Activated T-cell treated with anti-CD3 and anti-CD28 coated beads for 1 hour (primary cell): ENCODE results near the gene ZDHHC9.

Experiments used
- DNase-seq: peaks from one replicate; pipeline ENCODE4 v3.0.0-alpha.2; 2020; ENCODE audit warnings: low read depth

The ZDHHC9 gene

DNA sequence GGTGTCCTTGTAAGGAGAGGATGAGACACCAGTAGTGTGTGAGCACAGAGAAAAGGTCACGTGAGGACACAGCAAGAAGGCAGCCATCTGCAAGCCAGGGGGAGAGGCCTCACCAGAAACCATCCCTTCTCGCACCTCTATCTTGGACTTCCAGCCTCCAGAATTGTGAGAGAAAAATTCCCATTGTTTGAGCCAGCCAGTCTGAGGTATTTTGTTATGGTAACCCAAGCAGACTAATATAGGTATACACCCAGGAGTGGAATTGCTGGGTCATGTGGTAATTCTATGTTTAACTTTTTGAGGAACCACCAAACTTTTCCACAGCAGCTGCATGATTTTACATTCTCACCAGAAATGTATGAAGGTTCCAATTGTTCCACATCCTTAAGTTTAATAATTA is 25.6 kb downstream of the ZDHHC9 start:
- DNase-seq, result no peak

DNA sequence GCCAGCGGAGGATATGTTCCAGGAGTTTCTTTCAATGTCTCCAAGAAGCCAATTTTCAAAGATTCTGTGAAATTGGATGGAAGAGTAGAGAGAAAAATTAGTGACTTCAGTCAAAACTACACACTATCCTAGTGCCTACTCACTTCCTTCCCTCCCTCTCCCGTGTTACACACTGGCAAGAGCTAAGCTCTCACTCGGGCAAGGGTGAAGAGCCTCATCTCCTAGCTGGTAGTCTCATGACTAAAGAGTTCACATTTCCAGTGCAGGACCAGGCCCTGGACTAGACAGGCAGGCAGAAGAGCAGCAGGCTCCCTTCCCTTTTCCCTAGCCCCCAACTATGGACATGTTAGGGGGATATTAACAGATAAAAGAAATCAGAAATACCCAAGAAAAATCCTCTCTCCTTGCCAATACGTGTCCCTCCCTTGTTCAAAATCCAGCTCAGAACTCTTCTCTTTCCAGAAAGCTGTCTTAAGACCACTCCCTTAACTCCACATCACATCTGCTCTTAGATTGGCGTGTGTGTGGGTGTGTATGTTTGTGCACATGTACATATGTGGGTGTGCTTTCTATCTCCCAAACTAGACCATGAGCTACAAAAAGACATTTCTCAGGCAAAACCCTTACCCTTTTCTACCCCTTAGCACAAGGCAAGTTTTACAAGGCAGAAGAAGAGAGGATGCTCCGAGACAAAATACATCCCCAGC is 29.9 kb downstream of the ZDHHC9 start:
- DNase-seq, result no peak

DNA sequence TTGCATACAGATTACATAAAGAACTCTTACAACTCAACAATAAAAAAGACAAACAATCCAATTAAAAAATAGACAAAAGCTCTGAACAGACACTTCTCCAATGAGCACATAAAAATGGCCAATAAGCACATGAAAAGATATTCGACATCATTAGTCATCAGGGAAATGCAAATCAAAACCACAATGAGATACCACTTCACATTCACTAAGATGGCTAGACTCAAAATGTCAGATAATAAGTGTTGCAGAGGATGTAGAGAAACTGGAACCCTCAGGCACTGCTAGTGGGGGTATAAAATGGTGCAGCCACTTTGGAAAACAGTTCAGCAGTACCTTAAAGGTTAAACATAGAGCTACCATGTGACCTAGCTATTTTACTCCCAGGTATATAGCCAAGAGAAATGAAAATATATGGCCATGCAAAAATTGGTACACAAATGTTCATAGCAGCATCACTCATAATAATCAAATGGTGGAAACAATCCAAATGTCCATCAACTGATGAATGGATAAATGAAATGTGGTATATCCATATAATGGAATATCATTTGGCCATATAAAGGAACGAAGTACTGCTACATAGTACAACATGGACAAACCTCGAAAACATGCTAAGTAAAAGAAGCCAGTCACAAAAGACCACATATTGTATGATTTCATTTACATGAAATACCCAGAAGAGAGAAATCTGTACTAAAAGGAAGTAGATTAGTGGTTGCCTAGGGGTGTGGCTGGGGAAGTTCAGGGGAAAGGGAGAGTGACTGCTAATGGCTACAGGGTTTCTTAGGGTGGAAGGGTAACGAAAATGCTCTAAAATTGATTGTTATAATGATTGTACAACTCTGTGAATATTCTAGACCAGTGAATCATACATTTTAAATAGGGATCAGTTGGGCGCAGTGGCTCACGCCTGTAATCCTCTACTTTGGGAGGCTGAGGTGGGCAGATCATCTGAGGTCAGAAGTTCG is 34.6 kb downstream of the ZDHHC9 start:
- no peak for DNase-seq

DNA sequence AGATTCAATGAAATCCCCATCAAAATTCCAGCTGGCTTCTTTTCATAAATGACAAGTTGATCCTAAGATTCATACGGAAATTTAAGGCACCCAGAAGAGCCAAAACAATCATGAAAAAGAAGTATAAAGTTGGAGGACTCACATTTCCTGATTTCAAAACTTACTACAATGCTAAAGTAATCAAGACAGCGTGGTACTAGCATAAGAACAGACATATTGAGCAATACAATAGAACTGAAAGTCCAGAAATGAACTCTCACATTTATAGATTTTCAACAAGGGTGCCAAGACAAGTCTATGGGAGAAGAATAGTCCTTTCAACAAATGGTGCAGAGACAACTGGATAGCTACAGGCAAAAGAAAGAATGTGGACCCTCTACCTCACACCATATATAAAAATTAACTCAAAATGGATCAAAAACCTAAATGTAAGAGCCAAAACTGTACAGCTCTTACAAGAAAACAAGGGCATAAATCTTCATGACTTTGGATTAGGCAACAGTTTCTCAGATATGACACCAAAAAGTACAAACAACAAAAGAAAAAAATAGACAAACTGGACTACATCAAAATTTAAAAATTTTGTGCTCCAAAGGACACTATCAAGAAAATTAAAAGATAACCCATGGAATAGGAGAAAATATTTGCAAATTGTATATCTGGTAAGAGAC is 35.4 kb downstream of the ZDHHC9 start:
- no peak for DNase-seq

DNA sequence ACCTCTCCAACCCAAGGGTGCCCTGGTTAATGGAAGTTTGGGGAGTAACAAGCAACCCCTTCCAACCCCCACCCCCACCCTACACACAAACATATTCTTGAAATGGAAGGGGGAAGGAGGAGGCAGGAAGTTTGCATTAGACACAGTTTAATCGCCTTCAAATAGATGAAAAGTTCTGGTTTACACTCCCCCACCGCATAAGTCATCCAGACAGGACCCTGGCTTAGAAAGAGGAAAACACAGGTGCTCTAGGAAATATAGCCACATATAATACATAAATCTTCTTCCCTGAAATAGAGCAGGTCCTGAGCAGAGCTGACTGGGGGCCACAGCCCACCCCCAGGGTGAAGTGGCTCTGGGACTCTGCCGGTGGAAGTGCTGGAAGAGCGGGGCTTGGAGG is 38.9 kb downstream of the ZDHHC9 start:
- DNase-seq, result no peak

DNA sequence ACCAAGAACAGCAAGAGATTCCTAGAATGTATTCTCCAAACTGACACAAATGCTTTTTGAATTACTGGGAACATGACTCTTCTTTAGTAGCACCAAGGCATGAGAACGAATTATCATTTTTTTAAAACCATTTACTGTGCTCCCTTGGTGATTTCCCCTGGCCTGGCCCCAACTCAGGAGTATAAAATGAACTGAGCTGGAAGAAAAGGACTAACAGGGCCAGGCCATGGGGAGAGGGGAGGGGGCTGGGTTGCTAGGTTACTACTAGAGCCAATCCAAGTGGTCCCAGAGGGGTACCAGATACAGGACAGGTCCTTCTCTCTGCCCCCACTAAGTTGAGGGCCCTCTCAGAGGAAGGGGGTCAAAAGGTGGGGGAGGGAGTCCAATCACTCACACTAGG is 40.8 kb downstream of the ZDHHC9 start:
- DNase-seq, result no peak

DNA sequence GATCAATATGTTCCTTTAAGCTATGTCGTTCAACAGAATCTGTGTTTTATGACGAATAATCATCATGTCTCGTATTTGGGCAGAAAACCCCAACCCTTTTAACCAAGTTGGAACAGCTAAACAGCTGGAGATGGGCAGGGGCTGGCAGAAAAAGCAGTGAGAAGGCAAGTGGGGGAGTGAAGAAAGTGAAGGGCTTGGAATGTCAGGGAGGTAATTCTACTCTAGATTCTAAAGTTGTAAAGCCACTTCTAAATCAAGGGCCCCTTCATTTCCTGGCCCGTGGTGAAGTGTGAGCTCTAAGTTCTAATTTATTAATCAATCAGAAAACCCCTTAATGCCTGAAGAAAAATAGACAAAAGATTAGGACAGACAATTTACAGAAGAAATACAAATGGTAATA is 43.5 kb downstream of the ZDHHC9 start:
- DNase-seq, result no peak

DNA sequence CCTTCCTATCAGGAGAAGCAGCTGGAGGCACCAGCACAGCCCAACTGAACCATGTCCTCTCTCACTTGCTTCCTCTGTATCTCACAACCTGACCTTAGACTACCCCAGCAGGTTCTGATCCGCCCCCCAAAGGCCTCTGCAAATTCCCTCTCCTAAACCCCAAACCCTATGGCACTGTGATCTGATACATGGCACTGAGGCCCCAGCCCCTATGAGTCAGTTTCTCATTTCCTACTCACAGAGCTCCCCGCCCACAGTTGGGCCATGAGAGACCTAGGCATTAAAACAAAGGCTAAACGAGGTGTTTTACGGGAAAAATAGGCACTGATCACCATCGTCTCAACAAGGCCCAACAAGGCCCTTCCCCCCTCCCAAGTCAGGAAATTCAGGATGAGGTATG is 44.8 kb downstream of the ZDHHC9 start:
- no peak for DNase-seq

DNA sequence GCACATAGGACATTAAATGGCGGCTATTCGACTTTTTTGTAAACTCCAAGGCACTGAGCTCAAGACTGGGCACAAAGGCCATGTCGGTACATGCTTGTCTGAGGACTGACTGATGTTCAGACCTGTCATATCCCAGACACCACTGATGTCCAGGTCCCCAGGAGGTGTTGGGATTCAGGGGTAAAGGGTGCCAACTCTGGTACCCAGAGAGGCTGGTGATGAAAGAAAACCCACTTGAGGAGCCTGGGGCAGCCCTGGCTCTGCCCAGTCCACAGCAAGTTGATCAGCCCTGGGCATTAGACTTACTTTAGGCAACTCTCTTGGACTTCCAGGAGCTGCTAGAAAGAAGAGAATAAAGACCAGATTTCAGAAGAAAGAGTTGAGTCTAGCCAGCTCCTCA is 45.2 kb downstream of the ZDHHC9 start:
- DNase-seq, result no peak

DNA sequence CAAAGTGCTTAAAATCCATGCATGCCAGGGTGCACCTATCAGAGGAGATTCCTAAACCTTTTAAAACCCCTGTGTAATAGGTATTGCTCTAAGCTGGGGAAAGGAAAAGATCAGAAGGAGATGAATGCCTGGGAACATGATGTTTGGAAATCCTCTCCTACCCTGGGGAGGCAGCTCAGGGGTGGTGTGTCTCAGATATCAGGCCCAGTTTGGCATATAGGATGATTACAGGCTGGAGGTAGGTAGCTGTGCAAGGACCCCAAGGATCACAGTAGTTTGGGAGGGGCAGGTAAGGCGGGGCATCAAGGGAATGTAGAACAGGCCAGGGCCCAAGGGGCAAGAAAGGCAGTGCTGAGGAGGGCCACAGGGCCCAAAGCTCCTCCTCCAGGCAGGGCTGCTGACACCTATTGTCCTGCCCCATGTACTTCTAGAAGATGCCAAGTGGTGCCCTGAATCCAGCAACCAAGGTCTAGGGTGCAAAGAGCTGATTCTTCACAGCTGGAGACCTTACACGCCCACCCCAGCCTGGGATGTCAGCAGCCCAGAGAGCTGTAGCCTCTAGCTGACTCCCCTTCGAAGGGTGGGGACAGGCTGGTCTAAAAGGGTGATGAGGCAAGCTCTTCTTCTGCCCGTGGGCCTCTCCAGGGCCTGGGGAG is 46.3 kb downstream of the ZDHHC9 start:
- no peak for DNase-seq

DNA sequence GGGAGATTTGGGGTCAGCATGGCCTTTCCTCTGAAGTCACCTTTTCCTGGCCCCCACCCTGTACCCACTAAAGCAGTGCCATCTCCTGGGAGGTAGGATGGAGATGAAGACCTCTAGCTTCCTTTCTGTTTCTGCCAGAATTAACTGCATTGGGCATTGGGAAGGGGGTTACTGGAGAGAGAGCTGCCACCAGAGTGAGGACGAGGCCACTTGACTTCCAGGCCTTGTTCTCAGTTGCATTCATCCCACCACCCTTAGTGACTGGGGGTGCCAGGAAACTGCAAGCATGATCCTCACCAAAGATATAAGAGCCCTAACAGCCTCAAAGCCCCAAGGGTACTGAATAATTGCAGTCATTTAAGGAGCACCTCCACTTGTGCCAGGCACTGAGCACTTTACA is 48.1 kb downstream of the ZDHHC9 start:
- no peak for DNase-seq

DNA sequence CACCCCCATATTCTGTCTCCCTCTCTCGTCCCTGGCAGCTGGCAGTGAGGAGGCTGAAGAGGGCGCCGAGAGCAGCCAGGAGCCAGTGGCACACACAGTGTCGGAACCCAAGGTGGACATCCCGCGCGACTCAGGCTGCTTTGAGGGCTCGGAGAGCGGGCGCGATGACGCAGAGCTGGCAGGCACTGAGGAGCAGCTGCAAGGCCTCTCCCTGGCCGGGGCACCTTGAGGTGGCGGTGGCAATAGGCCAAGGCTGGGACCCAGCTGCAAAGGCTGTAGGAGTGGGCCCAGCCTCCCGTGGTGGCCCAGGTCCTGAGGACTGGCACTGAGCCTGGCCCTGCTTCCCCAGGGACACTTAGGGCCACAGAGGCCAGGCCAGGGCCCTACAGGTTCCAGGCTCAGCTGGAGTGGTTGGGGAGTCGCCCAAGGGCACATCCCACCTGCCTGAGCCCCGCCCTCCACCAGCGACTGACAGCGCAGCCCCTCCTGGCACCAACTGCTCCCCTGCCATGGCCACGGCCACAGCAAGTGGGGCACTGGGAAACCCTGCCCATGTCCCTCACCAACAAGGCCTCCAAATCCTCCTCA is 50.0 kb downstream of the ZDHHC9 start:
- no peak for DNase-seq

DNA sequence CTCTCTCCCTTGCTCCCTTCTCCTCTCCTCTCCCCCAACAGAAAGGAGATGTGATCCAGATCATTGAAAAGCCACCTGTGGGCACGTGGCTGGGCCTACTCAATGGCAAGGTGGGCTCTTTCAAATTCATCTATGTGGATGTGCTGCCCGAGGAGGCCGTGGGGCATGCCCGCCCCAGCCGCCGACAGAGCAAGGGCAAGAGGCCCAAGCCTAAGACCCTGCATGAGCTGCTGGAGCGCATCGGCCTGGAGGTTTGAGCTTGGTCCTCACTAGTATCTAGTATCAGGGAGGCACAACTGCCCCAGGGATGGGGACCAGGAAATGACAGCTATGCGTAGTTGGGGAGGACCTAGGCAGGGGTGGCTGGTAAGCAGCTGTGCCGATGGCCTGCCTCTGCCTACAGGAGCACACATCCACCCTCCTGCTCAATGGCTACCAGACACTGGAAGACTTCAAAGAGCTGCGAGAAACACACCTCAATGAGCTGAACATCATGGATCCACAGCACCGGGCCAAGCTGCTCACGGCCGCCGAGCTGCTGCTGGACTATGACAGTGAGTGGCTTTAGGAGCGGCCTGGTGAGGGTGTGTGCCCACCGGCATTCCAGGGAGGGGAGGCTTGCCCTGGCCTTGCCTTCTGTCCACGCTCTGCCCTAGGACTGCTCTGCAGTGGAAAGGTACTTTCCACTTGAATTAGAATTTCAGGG is 50.9 kb downstream of the ZDHHC9 start:
- DNase-seq, result no peak

DNA sequence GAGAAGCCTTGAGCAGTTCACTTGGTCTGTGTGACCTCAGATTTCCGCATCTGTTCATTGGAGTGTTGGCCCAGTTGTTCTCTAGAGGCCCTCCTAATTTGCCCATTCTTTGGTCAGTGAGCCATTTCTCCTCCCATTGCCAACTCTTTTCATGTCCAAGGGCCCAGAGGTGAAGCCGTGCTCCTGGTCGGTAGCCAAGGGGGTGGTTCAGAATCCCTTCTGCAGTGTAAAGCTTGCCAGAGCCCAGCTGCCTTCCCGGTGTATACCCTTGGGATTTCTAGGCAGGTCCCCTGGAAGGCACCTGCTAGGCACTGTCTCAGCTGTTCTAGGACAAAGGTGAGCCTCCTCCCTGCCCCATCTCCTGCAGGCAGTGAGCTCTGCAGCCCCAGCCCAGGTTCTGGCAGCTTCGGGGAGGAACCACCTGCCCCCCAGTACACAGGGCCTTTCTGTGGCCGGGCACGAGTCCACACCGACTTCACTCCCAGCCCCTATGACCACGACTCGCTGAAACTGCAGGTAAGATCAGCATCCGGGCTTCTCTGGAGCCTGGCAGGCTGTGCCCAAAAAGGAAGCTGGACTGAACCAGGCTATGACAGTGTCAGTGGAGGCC is 51.6 kb downstream of the ZDHHC9 start:
- no peak for DNase-seq

DNA sequence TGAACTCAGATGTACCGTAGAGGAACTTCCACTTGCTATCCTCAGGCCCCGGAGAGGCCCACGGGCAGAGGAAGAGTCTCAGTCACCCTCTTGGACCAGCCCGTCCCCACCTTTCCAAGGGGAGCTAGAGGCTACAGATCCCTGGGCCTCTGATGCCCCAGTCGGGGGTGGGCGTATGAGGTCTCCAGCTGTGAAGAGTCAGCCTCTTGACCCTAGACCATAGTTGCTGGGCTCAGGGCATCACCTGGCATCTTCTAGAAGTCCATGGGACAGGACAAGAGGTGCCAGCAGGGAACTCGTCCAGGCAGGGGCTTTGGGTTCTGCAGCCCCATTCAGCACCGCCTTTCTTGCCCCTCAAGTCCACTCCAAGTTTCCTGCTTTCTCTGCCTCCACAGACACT is 52.4 kb downstream of the ZDHHC9 start:
- DNase-seq, result no peak

DNA sequence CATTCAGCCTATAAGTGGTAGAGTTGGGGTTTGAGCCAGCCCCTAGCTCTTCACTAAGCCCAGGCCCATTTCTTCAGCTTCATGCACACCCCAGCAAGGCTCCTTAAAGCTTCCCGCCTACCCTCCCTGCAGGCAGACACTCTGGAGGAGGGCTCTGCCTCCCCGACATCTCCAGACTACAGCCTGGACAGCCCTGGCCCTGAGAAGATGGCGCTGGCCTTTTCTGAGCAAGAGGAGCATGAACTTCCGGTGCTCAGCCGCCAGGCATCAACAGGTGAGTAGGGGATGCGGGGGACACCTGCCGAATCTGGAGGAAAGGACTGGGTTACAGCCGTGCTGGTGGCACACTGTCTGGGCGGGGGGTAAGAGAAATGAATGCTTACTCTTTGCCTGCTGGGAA is 52.9 kb downstream of the ZDHHC9 start:
- DNase-seq, result no peak

DNA sequence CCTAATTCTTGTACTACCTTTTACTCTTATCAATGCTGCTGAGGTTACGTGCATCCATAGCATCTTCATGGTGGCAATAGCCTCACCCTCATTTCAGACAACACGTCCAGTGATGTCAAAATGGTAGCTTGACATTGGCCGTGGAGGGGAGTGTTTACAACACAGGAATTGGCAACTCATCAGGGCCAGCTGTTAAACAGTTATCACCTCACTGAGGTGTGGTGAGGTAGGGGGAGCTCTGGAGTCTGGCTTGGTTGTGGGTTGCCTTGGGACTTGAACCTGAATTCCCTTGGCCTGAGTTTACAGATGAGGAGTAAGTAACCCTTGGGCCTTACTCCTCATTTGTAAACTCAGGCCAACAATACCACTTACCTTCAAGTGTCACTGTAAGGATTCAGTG is 53.5 kb downstream of the ZDHHC9 start:
- DNase-seq, result no peak

DNA sequence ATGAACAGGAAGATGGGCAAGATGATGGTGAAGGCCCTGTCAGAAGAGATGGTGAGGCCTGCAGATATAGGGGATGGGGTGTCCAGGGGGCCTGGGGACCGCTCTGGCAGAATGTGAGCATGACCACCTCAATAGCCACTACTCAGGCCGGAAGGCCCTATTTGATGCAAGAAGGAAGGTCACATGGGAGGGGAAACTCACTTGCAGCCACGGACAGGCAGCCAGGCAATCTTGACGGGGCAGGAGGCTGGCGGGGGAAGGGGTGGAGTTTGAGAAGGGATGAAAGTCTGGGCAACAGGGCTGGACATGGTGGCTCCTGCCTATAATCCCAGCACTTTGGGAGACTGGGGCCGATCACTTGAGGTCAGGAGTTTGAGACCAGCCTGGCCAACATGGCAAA is 55.2 kb downstream of the ZDHHC9 start:
- DNase-seq, result no peak

DNA sequence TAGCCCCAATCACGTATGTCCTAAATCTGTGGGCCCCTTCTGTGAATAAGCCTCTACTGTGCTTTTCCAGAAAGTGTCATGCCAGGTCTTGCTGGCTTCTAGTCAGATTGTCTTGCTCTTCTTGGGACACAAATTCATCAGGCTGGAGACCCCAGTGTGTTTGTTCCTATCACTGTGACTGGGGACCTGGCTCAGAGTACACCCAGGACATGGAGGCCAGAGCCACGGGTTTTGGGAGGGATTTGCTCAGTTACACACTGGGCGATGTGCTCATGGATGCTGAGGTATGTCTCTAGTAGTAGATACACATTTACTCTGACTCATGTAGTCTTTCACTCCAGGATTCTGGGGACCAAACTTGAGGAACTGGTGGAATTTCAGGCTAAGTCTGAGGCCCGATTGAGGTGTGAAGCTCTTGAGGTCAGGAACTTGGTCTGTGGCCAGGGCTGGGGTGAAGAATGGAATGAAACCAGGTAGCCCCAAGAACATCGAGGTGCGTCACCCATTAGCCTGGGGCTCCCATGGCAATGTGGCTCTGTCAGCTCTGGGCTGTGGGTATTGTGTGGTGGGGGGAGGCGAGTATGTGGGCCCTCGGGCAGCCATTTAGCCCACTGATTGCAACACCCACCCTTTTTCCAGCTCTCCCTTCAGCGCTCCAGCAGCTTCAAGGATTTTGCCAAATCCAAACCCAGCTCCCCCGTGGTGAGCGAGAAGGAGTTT is 56.2 kb downstream of the ZDHHC9 start:
- DNase-seq, result no peak

DNA sequence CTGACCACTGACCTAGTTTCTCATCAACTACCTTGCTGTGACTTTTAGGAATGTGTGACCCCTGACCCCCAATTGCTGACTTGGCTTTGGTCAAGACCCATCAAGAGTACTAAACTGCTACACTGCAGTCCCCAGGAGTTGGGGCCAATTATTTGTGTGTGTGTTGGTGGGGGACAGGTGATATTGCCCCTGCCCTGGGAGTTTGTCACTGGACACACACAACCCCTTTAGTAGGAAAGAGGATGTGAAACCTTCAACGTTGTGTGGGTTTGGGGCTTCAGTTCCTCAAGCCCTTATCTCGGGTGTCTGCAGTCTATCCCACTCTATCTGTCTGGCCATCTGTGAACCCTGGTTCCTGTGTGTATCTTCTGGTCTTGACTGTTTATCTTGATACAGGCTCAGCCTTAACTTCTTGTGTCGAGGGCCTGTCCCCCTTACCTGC is 57.5 kb downstream of the ZDHHC9 start:
- DNase-seq, result no peak
